ENCODE measurements around the gene ATR.
"Not testable (repeated sequence)": the region's sequence is repeated elsewhere in the genome, so short reads cannot be mapped to it uniquely, and the experiment has no call there.

ATR gene

DNA sequence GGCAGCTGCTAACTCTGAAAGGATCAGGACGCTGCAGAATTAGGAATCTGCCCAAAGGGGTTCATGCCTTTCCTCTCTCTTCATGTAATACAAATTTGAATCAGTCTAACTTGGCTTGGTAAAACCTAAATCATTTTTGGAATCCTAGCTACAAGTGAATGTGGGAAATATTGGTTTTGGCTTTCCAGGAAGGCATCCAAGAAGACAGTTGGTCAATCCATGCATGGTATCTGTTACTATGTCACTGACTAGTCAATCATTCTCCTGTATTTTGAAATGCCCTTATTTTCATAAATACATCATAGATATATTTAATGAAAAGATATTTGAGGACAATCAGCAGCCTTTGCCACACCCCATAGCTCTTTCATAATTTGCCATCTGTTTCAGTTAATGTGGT lies 10.2 kb upstream of the ATR start:
- TF ChIP-seq, protein P1, sequence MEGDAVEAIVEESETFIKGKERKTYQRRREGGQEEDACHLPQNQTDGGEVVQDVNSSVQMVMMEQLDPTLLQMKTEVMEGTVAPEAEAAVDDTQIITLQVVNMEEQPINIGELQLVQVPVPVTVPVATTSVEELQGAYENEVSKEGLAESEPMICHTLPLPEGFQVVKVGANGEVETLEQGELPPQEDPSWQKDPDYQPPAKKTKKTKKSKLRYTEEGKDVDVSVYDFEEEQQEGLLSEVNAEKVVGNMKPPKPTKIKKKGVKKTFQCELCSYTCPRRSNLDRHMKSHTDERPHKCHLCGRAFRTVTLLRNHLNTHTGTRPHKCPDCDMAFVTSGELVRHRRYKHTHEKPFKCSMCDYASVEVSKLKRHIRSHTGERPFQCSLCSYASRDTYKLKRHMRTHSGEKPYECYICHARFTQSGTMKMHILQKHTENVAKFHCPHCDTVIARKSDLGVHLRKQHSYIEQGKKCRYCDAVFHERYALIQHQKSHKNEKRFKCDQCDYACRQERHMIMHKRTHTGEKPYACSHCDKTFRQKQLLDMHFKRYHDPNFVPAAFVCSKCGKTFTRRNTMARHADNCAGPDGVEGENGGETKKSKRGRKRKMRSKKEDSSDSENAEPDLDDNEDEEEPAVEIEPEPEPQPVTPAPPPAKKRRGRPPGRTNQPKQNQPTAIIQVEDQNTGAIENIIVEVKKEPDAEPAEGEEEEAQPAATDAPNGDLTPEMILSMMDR (IDR thresholded peaks at IDR 0.05; ENCODE audit: low read depth, low read length) = no peak
- DNase-seq (ENCODE audit: extremely low read depth, low read depth) = no peak

DNA sequence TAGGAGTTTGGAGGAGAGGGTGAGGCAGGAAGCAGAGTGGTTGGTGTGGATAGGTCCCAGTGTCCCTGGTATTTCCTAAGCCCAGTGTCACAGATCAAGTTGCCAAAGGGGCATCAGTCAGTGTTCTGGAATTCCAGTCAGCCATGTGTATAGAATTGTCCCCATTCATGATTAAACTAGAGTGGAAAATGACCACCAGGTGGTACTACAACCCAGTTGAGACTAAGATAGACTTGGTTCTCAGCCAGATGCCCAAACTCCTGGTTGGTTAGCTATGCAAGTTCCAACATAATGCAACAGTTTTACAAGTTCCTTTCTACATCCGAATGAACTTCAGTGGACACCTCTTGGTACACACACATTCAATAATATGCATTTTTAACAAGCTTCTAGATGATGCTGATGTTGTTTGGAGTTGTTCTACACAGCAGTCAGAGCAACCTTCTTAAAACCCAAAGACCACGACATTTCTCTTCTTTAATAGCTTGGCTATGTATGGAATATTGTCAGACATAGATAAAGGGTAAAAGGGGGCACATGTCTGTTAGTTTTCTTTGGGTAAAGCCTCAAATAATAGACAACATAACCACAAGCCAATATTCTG lies 8.4 kb upstream of the ATR start:
- DNase-seq (ENCODE audit: extremely low read depth, low read depth) = peak; percentile 39
- TF ChIP-seq, protein P1 (IDR thresholded peaks at IDR 0.05; ENCODE audit: low read depth, low read length) = peak; percentile 50

DNA sequence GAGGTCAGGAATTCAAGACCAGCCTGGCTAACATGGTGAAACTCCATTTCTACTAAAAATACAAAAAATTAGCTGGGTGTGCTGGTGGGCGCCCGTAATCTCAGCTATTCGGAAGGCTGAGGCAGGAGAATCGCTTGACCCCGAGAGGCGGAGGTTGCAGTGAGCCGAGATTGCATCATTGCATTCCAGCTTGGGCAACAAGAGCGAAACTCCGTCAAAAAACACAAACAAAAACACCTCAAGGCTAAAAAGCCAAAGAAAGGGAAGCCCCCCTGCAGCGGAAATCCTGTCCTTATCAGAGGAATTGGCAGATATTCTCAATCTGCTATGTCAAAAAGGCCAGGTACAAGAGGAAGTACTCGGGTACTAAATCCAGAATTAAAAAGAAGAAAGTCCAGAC lies 2.5 kb upstream of the ATR start:
- DNase-seq (ENCODE audit: extremely low read depth, low read depth) = not testable (repeated sequence)

DNA sequence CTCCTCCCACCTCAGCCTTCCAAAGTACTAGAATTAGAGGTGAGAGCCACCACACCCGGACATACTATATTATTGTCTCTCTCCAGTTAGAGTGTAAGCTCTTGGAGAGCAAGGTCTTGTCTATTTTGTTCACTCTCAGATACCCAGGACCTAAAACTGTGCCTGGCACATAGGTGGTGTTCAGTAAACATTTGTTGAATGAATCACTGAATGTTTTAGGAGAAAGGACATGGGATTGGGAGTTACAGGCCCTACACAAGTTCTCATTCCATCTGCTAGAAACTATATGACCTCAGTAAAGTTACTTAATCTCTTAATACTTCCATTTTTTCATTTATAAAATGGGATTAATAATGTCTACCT lies 1.5 kb upstream of the ATR start:
- TF ChIP-seq, protein P1 (IDR thresholded peaks at IDR 0.05; ENCODE audit: low read depth, low read length) = no peak
- DNase-seq (ENCODE audit: extremely low read depth, low read depth) = no peak

DNA sequence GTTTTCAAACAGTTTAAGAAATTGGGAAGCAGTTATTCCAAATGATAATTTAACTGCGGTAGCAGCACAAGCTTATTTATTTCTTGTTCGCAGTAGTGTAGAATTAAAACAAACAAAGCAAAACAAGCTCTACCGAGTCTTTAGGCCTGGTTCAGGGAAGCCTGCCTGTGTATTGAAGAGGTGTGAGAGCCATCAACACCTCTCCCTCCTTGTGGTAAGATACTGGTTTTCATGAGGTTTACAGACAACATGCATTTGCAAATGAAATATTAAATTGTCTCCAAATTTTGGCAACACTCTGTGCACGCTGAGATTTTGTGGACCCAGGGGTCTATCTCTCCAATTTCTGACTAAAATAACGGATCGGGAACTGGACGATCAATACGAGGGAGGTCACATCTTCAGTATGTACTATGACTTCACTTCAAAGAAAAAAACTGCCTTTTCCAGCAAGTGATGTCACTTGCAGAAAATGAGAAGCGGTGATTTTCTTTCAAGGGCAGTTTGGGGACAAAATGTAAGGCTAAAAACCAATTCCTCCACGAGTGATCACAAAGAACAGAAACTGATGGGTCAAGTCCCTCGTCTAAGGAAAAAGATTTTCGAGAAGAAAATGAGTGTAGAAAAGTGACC lies 721 bp downstream of the ATR start:
- TF ChIP-seq, protein P1 (IDR thresholded peaks at IDR 0.05; ENCODE audit: low read depth, low read length) = no peak
- no peak for DNase-seq (ENCODE audit: extremely low read depth, low read depth)

DNA sequence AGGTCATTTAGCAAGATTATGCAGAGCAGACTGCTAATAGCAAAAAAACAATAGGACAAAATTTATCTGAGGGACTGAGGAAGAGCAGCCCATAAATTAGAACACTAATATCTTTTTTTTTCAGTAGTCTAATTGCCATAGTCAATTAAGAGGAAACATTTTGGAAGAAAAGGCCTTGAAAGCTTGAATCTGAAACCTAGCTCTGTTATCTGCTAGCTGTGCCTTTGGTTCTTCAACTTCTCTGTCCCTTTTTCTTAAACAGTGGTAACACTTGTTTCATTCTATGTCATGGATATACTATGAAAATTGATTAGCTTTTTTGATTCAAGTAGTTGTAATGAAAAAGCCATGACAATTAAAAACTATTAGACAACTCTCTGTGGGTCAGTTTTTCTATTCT lies 1.7 kb downstream of the ATR start:
- no peak for DNase-seq (ENCODE audit: extremely low read depth, low read depth)
- TF ChIP-seq, protein P1 (IDR thresholded peaks at IDR 0.05; ENCODE audit: low read depth, low read length) = no peak

DNA sequence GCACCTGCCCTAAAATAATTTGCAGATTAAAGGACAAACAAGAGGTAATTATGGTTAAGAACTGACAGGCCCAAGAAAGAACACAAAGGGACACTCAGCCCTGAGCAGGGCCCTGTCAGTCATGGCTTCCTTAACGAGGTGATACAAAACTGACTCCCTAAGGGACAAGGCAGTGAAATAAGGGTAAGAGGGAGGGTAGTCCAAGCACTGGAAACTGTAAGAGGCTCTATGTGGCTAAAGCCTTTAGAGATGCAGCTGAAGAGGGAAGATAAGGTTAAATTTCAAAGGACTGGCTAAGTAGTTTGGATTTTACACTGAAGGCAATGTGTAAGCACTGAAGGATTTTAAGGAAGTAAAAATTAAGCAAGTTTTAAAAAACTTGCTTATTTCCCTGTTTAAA lies 3.9 kb downstream of the ATR start:
- TF ChIP-seq, protein P1 (IDR thresholded peaks at IDR 0.05; ENCODE audit: low read depth, low read length) = no peak
- DNase-seq (ENCODE audit: extremely low read depth, low read depth) = no peak

DNA sequence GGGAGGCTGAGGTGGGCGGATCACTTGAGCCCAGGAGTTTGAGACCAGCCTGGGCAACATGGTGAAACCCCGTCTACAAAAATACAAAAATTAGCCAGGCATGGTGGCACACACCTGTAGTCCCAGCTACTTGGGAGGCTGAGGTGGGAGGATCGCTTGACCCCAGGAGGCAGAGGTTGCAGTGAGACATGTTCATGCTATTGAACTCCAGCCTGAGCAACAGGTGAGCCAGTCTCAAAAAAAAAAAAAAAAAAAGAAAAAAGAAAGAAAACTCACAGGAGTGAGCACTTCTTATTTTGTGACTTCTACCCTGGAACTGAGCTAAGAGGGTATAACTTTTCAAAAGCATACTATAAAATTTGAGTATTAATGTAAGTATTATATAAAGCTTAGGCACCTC lies 4.3 kb downstream of the ATR start:
- DNase-seq (ENCODE audit: extremely low read depth, low read depth) = not testable (repeated sequence)

DNA sequence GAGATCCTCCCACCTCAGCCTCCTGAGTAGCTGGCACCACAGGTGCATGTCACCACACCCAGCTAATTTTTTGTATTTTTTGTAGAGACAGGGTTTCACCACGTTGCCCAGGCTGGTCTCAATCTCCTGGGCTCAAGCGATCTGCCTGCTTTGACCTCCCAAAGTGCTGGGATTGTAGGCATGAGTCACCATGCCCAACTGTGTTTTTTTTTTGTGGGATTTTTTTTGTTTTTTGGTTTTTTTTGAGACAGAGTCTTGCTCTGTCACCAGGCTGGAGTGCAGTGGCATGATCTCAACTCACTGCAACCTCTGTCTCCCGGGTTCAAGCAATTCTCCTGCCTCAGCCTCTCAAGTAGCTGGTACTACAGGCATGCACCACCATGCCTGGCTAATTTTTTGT lies 9.1 kb downstream of the ATR start:
- not testable (repeated sequence) for DNase-seq (ENCODE audit: extremely low read depth, low read depth)

Measured in AG09319 (cell line).